Measurements from ENCODE around the gene FKBP6.

Gene FKBP6

GRCh38 chr7:73343671-73344380 is 15.9 kb downstream of the FKBP6 start:
- Histone ChIP-seq H2AFZ (ENCODE audit: low read length, unreplicated experiment) (no peak overlapping the region), H3K4me3 (ENCODE audit: low read depth, low read length) (no peak overlapping the region), H3K79me2 (ENCODE audit: control insufficient read depth, insufficient read depth, low read length, unreplicated experiment) (no peaks in the 10 kb centered on the region), H3K27me3 (ENCODE audit: insufficient read depth, low read length) (peaks cover 6% of the 10 kb centered on the region; the same call in 1 of the 2 replicates), H3K36me3 (ENCODE audit: insufficient read depth, low read length) (no peaks in the 10 kb centered on the region), H3K4me1 (ENCODE audit: control insufficient read depth, insufficient read depth, low read length, unreplicated experiment) (peaks cover 9% of the 10 kb centered on the region), H3K27ac (ENCODE audit: low read depth, low read length) (no peak overlapping the region)

GRCh38 chr7:73345538-73345937 is 17.6 kb downstream of the FKBP6 start:
- no peak overlapping the region for H2AFZ ChIP-seq (ENCODE audit: low read length, unreplicated experiment)
- peaks cover 9% of the 10 kb centered on the region for H3K4me1 ChIP-seq (ENCODE audit: control insufficient read depth, insufficient read depth, low read length, unreplicated experiment)
- peaks cover 6% of the 10 kb centered on the region; the same call in 1 of the 2 replicates for H3K27me3 ChIP-seq (ENCODE audit: insufficient read depth, low read length)

GRCh38 chr7:73345951-73346350 is 18.0 kb downstream of the FKBP6 start:
- Histone ChIP-seq H3K4me3 (ENCODE audit: low read depth, low read length) (no peak overlapping the region), H2AFZ (ENCODE audit: low read length, unreplicated experiment) (no peak overlapping the region), H3K36me3 (ENCODE audit: insufficient read depth, low read length) (no peaks in the 10 kb centered on the region), H3K27me3 (ENCODE audit: insufficient read depth, low read length) (peaks cover 6% of the 10 kb centered on the region; the same call in 1 of the 2 replicates), H3K27ac (ENCODE audit: low read depth, low read length) (no peak overlapping the region), H3K4me1 (ENCODE audit: control insufficient read depth, insufficient read depth, low read length, unreplicated experiment) (peaks cover 9% of the 10 kb centered on the region), H3K79me2 (ENCODE audit: control insufficient read depth, insufficient read depth, low read length, unreplicated experiment) (no peaks in the 10 kb centered on the region)

More at GRCh38 chr7:73345538-73345937, 17.6 kb downstream of the FKBP6 start:
- Histone ChIP-seq H3K79me2 (ENCODE audit: control insufficient read depth, insufficient read depth, low read length, unreplicated experiment) (no peaks in the 10 kb centered on the region), H3K4me3 (ENCODE audit: low read depth, low read length) (no peak overlapping the region), H3K36me3 (ENCODE audit: insufficient read depth, low read length) (no peaks in the 10 kb centered on the region), H3K27ac (ENCODE audit: low read depth, low read length) (no peak overlapping the region)

- Histone ChIP-seq H3K27me3 (ENCODE audit: insufficient read depth, low read length) (peaks cover 9% of the 10 kb centered on the region; the same call in 1 of the 2 replicates), H3K79me2 (ENCODE audit: control insufficient read depth, insufficient read depth, low read length, unreplicated experiment) (no peaks in the 10 kb centered on the region), H3K4me3 (ENCODE audit: low read depth, low read length) (no peak overlapping the region), H3K36me3 (ENCODE audit: insufficient read depth, low read length) (no peaks in the 10 kb centered on the region), H3K27ac (ENCODE audit: low read depth, low read length) (no peak overlapping the region), H3K4me1 (ENCODE audit: control insufficient read depth, insufficient read depth, low read length, unreplicated experiment) (no peaks in the 10 kb centered on the region), H2AFZ (ENCODE audit: low read length, unreplicated experiment) (no peak overlapping the region)
These were observed 21.8 kb downstream of the FKBP6 start for GRCh38 chr7:73349763-73350162.

- Histone ChIP-seq H3K4me1 (ENCODE audit: control insufficient read depth, insufficient read depth, low read length, unreplicated experiment) (no peaks in the 10 kb centered on the region), H3K36me3 (ENCODE audit: insufficient read depth, low read length) (no peaks in the 10 kb centered on the region), H2AFZ (ENCODE audit: low read length, unreplicated experiment) (no peak overlapping the region), H3K79me2 (ENCODE audit: control insufficient read depth, insufficient read depth, low read length, unreplicated experiment) (no peaks in the 10 kb centered on the region), H3K4me3 (ENCODE audit: low read depth, low read length) (no peak overlapping the region), H3K27me3 (ENCODE audit: insufficient read depth, low read length) (peaks cover 9% of the 10 kb centered on the region; the same call in 1 of the 2 replicates), H3K27ac (ENCODE audit: low read depth, low read length) (no peak overlapping the region)
These were observed 22.5 kb downstream of the FKBP6 start for GRCh38 chr7:73350306-73351068.

- no peak overlapping the region for H3K4me3 ChIP-seq (ENCODE audit: low read depth, low read length)
- no peak overlapping the region for H3K27ac ChIP-seq (ENCODE audit: low read depth, low read length)
- H2AFZ ChIP-seq (ENCODE audit: low read length, unreplicated experiment), result no peak overlapping the region
- H3K79me2 ChIP-seq (ENCODE audit: control insufficient read depth, insufficient read depth, low read length, unreplicated experiment), result no peaks in the 10 kb centered on the region
- H3K4me1 ChIP-seq (ENCODE audit: control insufficient read depth, insufficient read depth, low read length, unreplicated experiment), result no peaks in the 10 kb centered on the region
- H3K36me3 ChIP-seq (ENCODE audit: insufficient read depth, low read length), result no peaks in the 10 kb centered on the region
- H3K27me3 ChIP-seq (ENCODE audit: insufficient read depth, low read length), result peaks cover 9% of the 10 kb centered on the region; the same call in 1 of the 2 replicates
These were observed 23.6 kb downstream of the FKBP6 start for GRCh38 chr7:73351447-73352167.

GRCh38 chr7:73352784-73353183 is 24.8 kb downstream of the FKBP6 start:
- Histone ChIP-seq H3K36me3 (ENCODE audit: insufficient read depth, low read length) (no peaks in the 10 kb centered on the region), H3K27ac (ENCODE audit: low read depth, low read length) (no peak overlapping the region), H3K79me2 (ENCODE audit: control insufficient read depth, insufficient read depth, low read length, unreplicated experiment) (no peaks in the 10 kb centered on the region), H2AFZ (ENCODE audit: low read length, unreplicated experiment) (no peak overlapping the region), H3K4me3 (ENCODE audit: low read depth, low read length) (no peak overlapping the region), H3K4me1 (ENCODE audit: control insufficient read depth, insufficient read depth, low read length, unreplicated experiment) (no peaks in the 10 kb centered on the region), H3K27me3 (ENCODE audit: insufficient read depth, low read length) (peaks cover 8% of the 10 kb centered on the region; the same call in 1 of the 2 replicates)

- Histone ChIP-seq H3K27ac (ENCODE audit: low read depth, low read length) (no peak overlapping the region), H3K36me3 (ENCODE audit: insufficient read depth, low read length) (no peaks in the 10 kb centered on the region), H3K27me3 (ENCODE audit: insufficient read depth, low read length) (0 out of 2 replicates have a peak, but pooled peaks cover 3% of the 10 kb centered on the region), H2AFZ (ENCODE audit: low read length, unreplicated experiment) (no peak overlapping the region), H3K4me1 (ENCODE audit: control insufficient read depth, insufficient read depth, low read length, unreplicated experiment) (peaks cover 4% of the 10 kb centered on the region), H3K79me2 (ENCODE audit: control insufficient read depth, insufficient read depth, low read length, unreplicated experiment) (no peaks in the 10 kb centered on the region), H3K4me3 (ENCODE audit: low read depth, low read length) (no peak overlapping the region)
These were observed 25.3 kb downstream of the FKBP6 start for GRCh38 chr7:73353243-73353642.

GRCh38 chr7:73354196-73354595 is 26.2 kb downstream of the FKBP6 start:
- peaks cover 9% of the 10 kb centered on the region for H3K4me1 ChIP-seq (ENCODE audit: control insufficient read depth, insufficient read depth, low read length, unreplicated experiment)
- H3K79me2 ChIP-seq (ENCODE audit: control insufficient read depth, insufficient read depth, low read length, unreplicated experiment), result no peaks in the 10 kb centered on the region
- 0 out of 2 replicates have a peak, but pooled peaks cover 3% of the 10 kb centered on the region for H3K27me3 ChIP-seq (ENCODE audit: insufficient read depth, low read length)
- no peak overlapping the region for H3K27ac ChIP-seq (ENCODE audit: low read depth, low read length)
- H2AFZ ChIP-seq (ENCODE audit: low read length, unreplicated experiment), result no peak overlapping the region
- H3K36me3 ChIP-seq (ENCODE audit: insufficient read depth, low read length), result no peaks in the 10 kb centered on the region
- no peak overlapping the region for H3K4me3 ChIP-seq (ENCODE audit: low read depth, low read length)

GRCh38 chr7:73354821-73355220 is 26.9 kb downstream of the FKBP6 start:
- Histone ChIP-seq H3K27ac (ENCODE audit: low read depth, low read length) (no peak overlapping the region), H3K27me3 (ENCODE audit: insufficient read depth, low read length) (0 out of 2 replicates have a peak, but pooled peaks cover 3% of the 10 kb centered on the region), H3K79me2 (ENCODE audit: control insufficient read depth, insufficient read depth, low read length, unreplicated experiment) (no peaks in the 10 kb centered on the region), H2AFZ (ENCODE audit: low read length, unreplicated experiment) (no peak overlapping the region), H3K4me3 (ENCODE audit: low read depth, low read length) (no peak overlapping the region), H3K4me1 (ENCODE audit: control insufficient read depth, insufficient read depth, low read length, unreplicated experiment) (peaks cover 9% of the 10 kb centered on the region), H3K36me3 (ENCODE audit: insufficient read depth, low read length) (no peaks in the 10 kb centered on the region)
